Tibial nerve (tissue), 4 donors: Measurements from ENCODE around the gene MAN2A2.

Experiments used
- CTCF ChIP-seq, 5 experiments: fragments of 200-600 bp in 3 of 5; fragments of 450-650 bp in 2 of 5; sonication (generic) in 3 of 5; IDR thresholded peaks; one replicate each; pipeline ENCODE4 v1.5.1; 2016 to 2019; ENCODE audit warnings: antibody characterized with exemption in 5 of 5, mild to moderate bottlenecking in 3 of 5, moderate library complexity in 2 of 5
- EP300 ChIP-seq, 2 donors: sonication (generic); formaldehyde crosslinking; IDR thresholded peaks; one replicate each; pipeline ENCODE4 v1.6.1; 2017; ENCODE audit warnings: antibody characterized with exemption in 2 of 2, mild to moderate bottlenecking in 1 of 2
- POLR2A ChIP-seq, 2 donors: fragments of 450-650 bp; IDR thresholded peaks; one replicate each; pipeline ENCODE4 v1.6.1; 2017; ENCODE audit warnings: antibody characterized with exemption in 2 of 2, mild to moderate bottlenecking in 2 of 2, moderate library complexity in 2 of 2

GRCh38 chr15:90918835-90919234 lies 15.7 kb downstream of the MAN2A2 start:
- TF ChIP-seq CTCF (IDR thresholded peaks at IDR 0.05) (no peak), POLR2A (IDR thresholded peaks at IDR 0.05) (no peak), EP300 (IDR thresholded peaks at IDR 0.05) (no peak)
